SK-N-SH (cell line): ENCODE measurements around the gene ANKK1.

ENCODE experiments used
- CTCF ChIP-seq: fragments of 200-600 bp; sonication (generic); IDR thresholded peaks from 2 replicates; pipeline ENCODE4 v1.6.1; 2017; ENCODE audit warnings: antibody characterized with exemption, mild to moderate bottlenecking, moderate library complexity
- EP300 ChIP-seq, 2 experiments: IDR thresholded peaks; 2 replicates each; pipeline versions ENCODE4 v1.4.0 to v1.6.1; 2012; ENCODE audit warnings: borderline replicate concordance in 1 of 2, low read depth in 1 of 2, low read length in 1 of 2
- MEF2A ChIP-seq: IDR thresholded peaks from 2 replicates; pipeline ENCODE4 v1.4.0; 2012; ENCODE audit warnings: low read depth, borderline replicate concordance
- USF1 ChIP-seq: IDR thresholded peaks from 2 replicates; pipeline ENCODE4 v1.4.0; 2012; ENCODE audit warnings: low read depth, borderline replicate concordance
- YY1 ChIP-seq: IDR thresholded peaks from 2 replicates; pipeline ENCODE4 v1.4.0; 2012; ENCODE audit warnings: low read depth, mild to moderate bottlenecking
- ZBTB33 ChIP-seq: IDR thresholded peaks from 2 replicates; pipeline ENCODE4 v1.4.0; 2012; ENCODE audit warnings: low read depth, borderline replicate concordance

- TF ChIP-seq CTCF: no peak
- TF ChIP-seq YY1: no peak
- TF ChIP-seq EP300 (IDR thresholded peaks at IDR 0.05; ENCODE audit: borderline replicate concordance in 1 of 2, low read depth in 1 of 2, low read length in 1 of 2): no peak
- TF ChIP-seq MEF2A: no peak
- no peak for TF ChIP-seq ZBTB33
- no peak for TF ChIP-seq USF1
These were observed 10.2 kb downstream of the ANKK1 start for GRCh38 chr11:113397821-113398220.
